Fibroblast of skin of left quadriceps (primary cell): ENCODE measurements around the gene C22orf42.
"Not testable (repeated sequence)": the region's sequence is repeated elsewhere in the genome, so short reads cannot be mapped to it uniquely, and the experiment has no call there.

Experiments
- DNase-seq, 2 experiments: peaks; one replicate each; pipeline ENCODE4 v3.0.0-alpha.2; 2013; ENCODE audit warnings: low read depth in 2 of 2

C22orf42 gene

GRCh38 chr22:32185821-32186220, 26.7 kb upstream of the C22orf42 start:
- no peak for DNase-seq

DNA sequence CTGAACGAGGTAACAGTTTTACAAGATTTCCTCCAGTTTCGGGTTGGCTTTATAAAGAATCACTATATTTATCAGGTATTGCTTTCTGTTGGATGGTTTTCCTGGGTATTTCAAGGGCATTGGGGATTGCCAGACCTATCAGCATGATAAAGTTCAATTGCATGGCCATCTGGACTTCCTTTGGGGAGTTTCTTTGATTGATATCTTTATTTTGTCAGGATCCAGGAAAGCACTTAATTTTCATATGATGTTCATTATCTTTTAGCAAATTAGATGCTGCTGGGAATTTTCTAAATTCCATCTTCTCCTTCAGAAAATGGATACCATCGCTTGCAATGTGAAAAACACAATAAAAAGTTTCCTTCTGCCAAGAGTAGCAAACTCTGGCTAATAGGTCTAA, 24.5 kb upstream of the C22orf42 start:
- DNase-seq = no peak

DNA sequence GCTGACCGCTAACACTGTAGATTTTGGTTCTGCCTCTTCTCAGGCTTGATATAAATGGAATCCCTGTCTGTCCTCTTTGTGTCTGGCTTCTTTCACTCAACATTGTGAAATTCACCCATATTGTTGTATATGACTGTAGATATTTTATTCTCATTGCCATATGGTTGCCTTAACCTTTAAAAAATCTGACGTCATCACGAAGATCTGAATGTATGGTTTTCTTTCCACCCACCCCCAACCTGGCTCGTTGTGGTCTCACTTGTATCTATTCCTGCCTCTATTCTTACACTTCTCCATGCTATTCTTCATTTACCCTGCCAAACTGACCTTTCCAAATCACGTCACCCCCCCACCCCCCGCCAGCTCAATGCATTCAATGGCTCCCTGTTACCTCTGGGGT, 21.9 kb upstream of the C22orf42 start:
- DNase-seq = no peak

DNA sequence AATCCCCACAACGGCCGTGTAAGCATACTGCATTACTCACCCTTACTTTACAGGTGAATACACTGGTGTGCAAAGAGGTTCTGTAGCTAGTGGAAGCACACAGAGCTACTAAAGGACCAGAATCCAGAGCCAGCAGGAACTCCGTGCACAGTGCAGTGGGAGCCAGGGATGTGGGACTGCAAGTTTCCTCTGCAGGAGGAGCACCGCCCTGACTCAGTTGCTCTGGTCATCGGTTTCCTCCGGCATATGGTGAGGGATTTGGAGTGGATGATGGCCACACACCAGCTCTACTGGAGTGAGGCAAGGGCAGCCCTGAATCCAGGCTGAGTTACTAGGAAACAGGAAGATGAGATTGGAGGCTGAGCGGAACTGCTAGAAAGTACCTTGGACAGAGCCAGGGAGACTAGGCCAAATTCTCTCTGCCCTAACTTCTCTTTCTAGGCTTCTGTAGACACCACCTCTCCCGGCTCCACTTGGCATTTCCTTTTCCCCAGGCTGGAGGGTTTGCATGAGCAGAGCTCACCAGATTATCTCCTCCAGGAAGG, 18.2 kb upstream of the C22orf42 start:
- no peak for DNase-seq

DNA sequence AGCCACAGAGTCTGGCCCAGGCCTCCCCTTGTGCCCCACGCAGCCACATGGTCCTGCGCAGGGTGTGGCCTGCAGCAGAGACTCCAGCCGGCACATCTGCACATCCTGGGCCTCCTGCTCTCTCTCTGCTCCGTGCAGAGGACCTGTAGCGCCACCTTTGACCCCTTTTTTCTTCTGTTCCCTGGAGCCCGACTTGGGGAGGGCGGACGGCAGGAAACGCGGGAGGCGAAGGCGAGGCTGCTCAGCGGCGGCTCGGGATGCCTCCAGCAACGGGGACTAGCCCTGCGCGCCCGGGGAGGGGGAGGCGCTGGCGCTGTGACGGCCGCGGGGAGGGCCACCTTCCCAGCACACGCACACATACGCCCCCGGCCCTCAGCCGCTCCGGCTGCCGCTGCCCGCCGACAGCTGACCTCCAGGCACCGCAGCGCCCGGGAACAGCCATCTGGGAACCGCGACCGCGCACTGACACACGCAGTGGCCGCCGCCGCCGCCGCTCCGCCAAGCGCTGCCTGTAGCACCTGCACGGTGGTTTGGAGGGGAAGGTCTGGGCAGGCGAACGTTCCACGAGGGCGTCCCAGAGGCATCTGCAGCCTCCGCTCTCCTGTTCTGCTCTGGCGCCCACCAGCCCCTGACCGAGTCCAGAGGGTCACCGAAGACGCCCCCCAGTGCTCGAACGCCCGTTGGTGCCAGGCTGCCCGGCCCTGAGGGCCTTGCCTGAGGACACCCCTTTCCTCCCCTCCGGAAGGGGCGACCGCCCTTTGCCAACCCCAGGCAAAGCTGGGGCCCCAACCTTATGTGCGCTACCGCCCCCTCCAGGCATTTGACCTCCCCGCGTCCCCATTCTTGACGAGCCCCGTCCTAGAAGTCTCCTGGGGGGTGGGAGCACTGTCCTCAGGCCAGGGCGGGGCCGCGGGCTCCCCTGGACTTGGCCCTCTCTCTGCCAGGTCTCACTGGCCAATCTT, 16.9 kb upstream of the C22orf42 start:
- DNase-seq = no peak

DNA sequence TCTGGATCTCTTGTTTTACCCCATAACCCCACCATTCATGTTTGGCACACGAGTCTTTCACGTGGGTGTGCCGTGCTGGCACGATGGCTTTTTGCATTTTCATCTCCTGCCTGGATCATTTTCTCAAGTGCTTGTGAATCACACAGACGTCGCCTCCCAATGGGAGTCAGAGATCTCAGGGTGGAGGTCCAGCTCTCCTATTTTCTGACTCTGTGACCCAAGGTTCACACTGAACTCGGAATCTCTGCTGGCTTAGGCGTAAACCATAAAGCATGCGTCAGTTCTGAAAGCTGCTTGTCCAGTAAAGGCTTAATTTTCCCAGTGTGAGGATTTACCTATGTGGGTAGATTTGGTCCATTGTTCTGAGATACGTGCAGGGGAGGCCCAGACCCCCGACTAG, 16.0 kb upstream of the C22orf42 start:
- DNase-seq = no peak

GRCh38 chr22:32165681-32166080, 6.6 kb upstream of the C22orf42 start:
- DNase-seq = no peak

GRCh38 chr22:32164075-32164860, 5.2 kb upstream of the C22orf42 start:
- no peak for DNase-seq

GRCh38 chr22:32160411-32160810, 1.3 kb upstream of the C22orf42 start:
- DNase-seq = not testable (repeated sequence)

DNA sequence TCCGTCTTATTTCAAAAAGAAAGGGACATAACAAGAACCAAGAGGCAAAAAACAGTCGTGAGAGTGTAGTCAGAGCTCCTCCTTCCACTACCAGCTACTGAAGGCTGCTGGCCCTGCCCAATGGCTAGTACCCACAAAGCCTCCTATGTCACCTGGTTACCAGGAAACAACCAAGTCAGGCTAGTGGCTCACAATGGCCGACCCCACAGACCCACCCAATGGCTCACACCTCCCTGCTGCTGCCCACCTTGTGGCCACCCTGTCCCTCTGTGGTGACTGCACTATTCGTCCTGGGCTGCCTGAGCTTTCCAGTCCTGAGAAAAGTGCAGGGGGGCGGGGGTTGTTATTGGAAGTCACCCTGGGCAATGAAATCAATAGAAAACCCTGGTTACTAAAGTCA, 1.5 kb downstream of the C22orf42 start:
- not testable (repeated sequence) for DNase-seq

GRCh38 chr22:32154727-32155126, 4.4 kb downstream of the C22orf42 start:
- DNase-seq = not testable (repeated sequence)

GRCh38 chr22:32151641-32152040, 7.5 kb downstream of the C22orf42 start:
- DNase-seq = not testable (repeated sequence)

GRCh38 chr22:32150647-32151046, 8.5 kb downstream of the C22orf42 start:
- DNase-seq = not testable (repeated sequence)

- not testable (repeated sequence) for DNase-seq
Measured at GRCh38 chr22:32148372-32148771, 10.7 kb downstream of the C22orf42 start.

- not testable (repeated sequence) for DNase-seq
Measured at GRCh38 chr22:32147128-32147527, 12.0 kb downstream of the C22orf42 start.

- no peak for DNase-seq
Measured at GRCh38 chr22:32144496-32145274, 14.4 kb downstream of the C22orf42 start.

GRCh38 chr22:32142600-32142999, 16.5 kb downstream of the C22orf42 start:
- no peak for DNase-seq

DNA sequence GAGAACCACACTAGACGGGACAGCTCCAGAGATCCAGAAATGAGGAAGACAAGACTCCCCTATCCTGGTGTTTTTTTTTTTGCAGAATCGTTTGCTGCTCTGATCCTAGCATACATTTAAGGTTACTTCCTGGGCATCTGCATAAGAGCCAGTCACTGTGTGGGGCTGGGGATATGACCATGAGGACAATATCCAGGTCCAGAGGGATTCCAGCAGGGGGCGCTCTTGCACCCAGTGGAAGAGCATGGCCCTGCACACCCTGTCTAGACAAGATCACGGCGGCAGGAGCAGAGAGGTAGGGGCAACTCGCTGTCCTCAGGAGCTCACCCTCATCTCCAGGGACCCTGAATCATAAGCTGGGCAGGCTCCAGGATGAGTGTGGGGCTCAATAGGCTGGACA, 18.4 kb downstream of the C22orf42 start:
- not testable (repeated sequence) for DNase-seq

DNA sequence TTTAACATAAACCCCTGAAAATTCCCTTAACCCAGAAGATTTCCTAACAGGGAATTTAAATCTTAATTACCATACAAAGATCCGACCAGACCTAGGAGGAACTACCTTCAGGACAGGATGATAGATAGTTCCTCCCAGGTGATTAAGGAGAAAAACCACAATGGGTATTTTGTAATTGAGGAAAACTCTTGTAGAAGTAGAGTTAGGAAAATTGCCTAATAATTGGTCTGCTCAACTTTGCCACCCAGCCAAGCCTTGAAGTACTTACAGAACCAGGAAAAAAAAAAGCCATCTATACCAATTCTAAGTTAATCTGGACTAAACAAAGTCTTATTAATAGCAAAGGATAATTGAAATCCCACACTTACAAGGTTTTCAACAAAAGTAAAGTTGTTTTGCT, 20.5 kb downstream of the C22orf42 start:
- DNase-seq = not testable (repeated sequence)

- not testable (repeated sequence) for DNase-seq
Measured at GRCh38 chr22:32137731-32138324, 21.3 kb downstream of the C22orf42 start.

DNA sequence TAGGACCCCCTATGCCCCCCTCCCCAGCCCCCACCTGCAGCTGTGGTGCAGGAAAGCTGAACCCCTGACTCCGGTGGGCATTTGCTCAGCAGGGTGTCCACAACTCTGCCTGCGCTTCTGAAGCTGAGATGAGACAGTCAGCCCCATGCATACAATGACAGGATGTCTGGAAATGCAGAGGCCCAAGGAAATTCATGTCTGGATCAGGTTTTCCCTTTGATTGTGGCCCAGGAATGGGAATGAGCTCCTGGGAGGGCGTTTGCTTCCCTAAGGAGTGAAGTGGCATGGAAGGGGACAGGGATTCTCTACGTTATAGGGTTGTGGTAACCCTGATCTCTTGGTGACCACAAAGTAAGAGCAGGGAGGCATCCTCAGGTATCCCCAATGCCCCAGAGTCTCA, 22.2 kb downstream of the C22orf42 start:
- not testable (repeated sequence) for DNase-seq
